Measurements from ENCODE around the gene TACR1. TPM values are rescaled to one million over a fixed set of nuclear protein-coding genes. Genes with fewer than 3 reads are reported as not detected.
A peak's percentile ranks its signal among the peaks of the same experiment; 100 is the strongest.

The TACR1 gene
- total RNA-seq, 1 experiment from 2014 or later: not detected

- POLR2A ChIA-PET (ENCODE audit: low non-redundant PET): interaction anchor here (0.6 kb wide), 1 partner anchor 293 kb away, joined by 3 read pairs; no protein-coding TSS in a partner anchor
- Histone ChIP-seq H3K4me1 (ENCODE audit: insufficient read depth, low read length, poor library complexity, severe bottlenecking) (peaks cover 21% of the 10 kb centered on the region), H3K4me3 (ENCODE audit: low read depth, low read length, poor library complexity, severe bottlenecking) (no peak overlapping the region), H3K9me3 (ENCODE audit: low read depth, low read length, poor library complexity, severe bottlenecking) (no peaks in the 10 kb centered on the region), H3K36me3 (ENCODE audit: insufficient read depth, low read length, poor library complexity, severe bottlenecking) (no peaks in the 10 kb centered on the region), H3K27ac (ENCODE audit: low read depth, low read length, poor library complexity, severe bottlenecking) (peak overlapping the region; percentile 56), H3K27me3 (replicated peaks; ENCODE audit: insufficient read depth, low read depth, low read length, poor library complexity) (no peaks in the 10 kb centered on the region)
- BruUV-seq (replicated peaks): no TSS peak
- CTCF ChIA-PET: no interaction called here
- no peak for DNase-seq (ENCODE audit: low spot score)
- TF ChIP-seq EZH2 (IDR thresholded peaks at IDR 0.05; ENCODE audit: borderline replicate concordance, low read depth, low read length, poor library complexity, severe bottlenecking) (no peak), CTCF (conservative IDR thresholded peaks at IDR 0.05; ENCODE audit: low read depth, low read length) (no peak)
- intact Hi-C loops (cut with micrococcal nuclease; ENCODE audit: unreplicated experiment): no loop called here
Observed at GRCh38 chr2:75134860-75135259, 64.5 kb downstream of the TACR1 start.

- intact Hi-C loops (cut with micrococcal nuclease; ENCODE audit: unreplicated experiment): no loop called here
- DNase-seq (ENCODE audit: low spot score): no peak
- no peaks in the 10 kb centered on the region for H3K27me3 ChIP-seq (replicated peaks; ENCODE audit: insufficient read depth, low read depth, low read length, poor library complexity)
- no TSS peak for BruUV-seq (replicated peaks)
- no peak overlapping the region for H3K27ac ChIP-seq (ENCODE audit: low read depth, low read length, poor library complexity, severe bottlenecking)
- ChIA-PET CTCF (no interaction called here), POLR2A (ENCODE audit: low non-redundant PET) (interaction anchor here (0.6 kb wide), 1 partner anchor 294 kb away, joined by 3 read pairs; no protein-coding TSS in a partner anchor)
- H3K4me3 ChIP-seq (ENCODE audit: low read depth, low read length, poor library complexity, severe bottlenecking): no peak overlapping the region
- no peaks in the 10 kb centered on the region for H3K9me3 ChIP-seq (ENCODE audit: low read depth, low read length, poor library complexity, severe bottlenecking)
- H3K4me1 ChIP-seq (ENCODE audit: insufficient read depth, low read length, poor library complexity, severe bottlenecking): peaks cover 21% of the 10 kb centered on the region
- no peaks in the 10 kb centered on the region for H3K36me3 ChIP-seq (ENCODE audit: insufficient read depth, low read length, poor library complexity, severe bottlenecking)
- no peak for TF ChIP-seq CTCF (conservative IDR thresholded peaks at IDR 0.05; ENCODE audit: low read depth, low read length)
Observed at GRCh38 chr2:75133621-75134570, 65.4 kb downstream of the TACR1 start.

- POLR2A ChIA-PET (ENCODE audit: low non-redundant PET): no interaction called here
- intact Hi-C loops (cut with micrococcal nuclease; ENCODE audit: unreplicated experiment): no loop called here
- CTCF ChIA-PET: no interaction called here
Observed at GRCh38 chr2:75130171-75130570, 69.1 kb downstream of the TACR1 start.

More at GRCh38 chr2:75130171-75130570, 69.1 kb downstream of the TACR1 start:
- H3K27me3 ChIP-seq (replicated peaks; ENCODE audit: insufficient read depth, low read depth, low read length, poor library complexity): no peaks in the 10 kb centered on the region
- H3K9me3 ChIP-seq (ENCODE audit: low read depth, low read length, poor library complexity, severe bottlenecking): no peaks in the 10 kb centered on the region
- peaks cover 13% of the 10 kb centered on the region for H3K4me1 ChIP-seq (ENCODE audit: insufficient read depth, low read length, poor library complexity, severe bottlenecking)
- H3K27ac ChIP-seq (ENCODE audit: low read depth, low read length, poor library complexity, severe bottlenecking): no peak overlapping the region
- no peaks in the 10 kb centered on the region for H3K36me3 ChIP-seq (ENCODE audit: insufficient read depth, low read length, poor library complexity, severe bottlenecking)
- TF ChIP-seq EZH2 (IDR thresholded peaks at IDR 0.05; ENCODE audit: borderline replicate concordance, low read depth, low read length, poor library complexity, severe bottlenecking) (no peak), CTCF (conservative IDR thresholded peaks at IDR 0.05; ENCODE audit: low read depth, low read length) (peak; percentile 50)
- no TSS peak for BruUV-seq (replicated peaks)
- peak; percentile 49 for DNase-seq (ENCODE audit: low spot score)
- H3K4me3 ChIP-seq (ENCODE audit: low read depth, low read length, poor library complexity, severe bottlenecking): no peak overlapping the region

All from A673 (cell line).